H9 (cell line): Measurements from ENCODE around the gene PTPRR. TPM values are rescaled to one million over a fixed set of nuclear protein-coding genes. Genes with fewer than 3 reads are reported as not detected.

ENCODE experiments used
- DNase-seq: peaks from one replicate; pipeline ENCODE4 v3.0.0-alpha.2; 2017
- H2AFZ ChIP-seq: one replicate; pipeline ENCODE4 v1.6.1; 2013; ENCODE audit warnings: mild to moderate bottlenecking, low read length, control low read depth, moderate library complexity
- H2AK5ac ChIP-seq: 2 replicates; pipeline ENCODE4 v1.6.1; 2013; ENCODE audit warnings: low read length, control low read depth, mixed read lengths; ENCODE audit not compliant: insufficient read length
- H2BK120ac ChIP-seq: one replicate; pipeline ENCODE4 v1.6.1; 2013; ENCODE audit warnings: low read depth, mild to moderate bottlenecking, low read length, control low read depth, inconsistent platforms; ENCODE audit not compliant: poor library complexity, severe bottlenecking
- H2BK12ac ChIP-seq: 2 replicates; pipeline ENCODE4 v1.6.1; 2013; ENCODE audit warnings: low read length, control low read depth, mixed read lengths, low read depth; ENCODE audit not compliant: insufficient read length
- H2BK15ac ChIP-seq: 2 replicates; pipeline ENCODE4 v1.6.1; 2013; ENCODE audit warnings: low read depth, low read length, control low read depth
- H2BK20ac ChIP-seq: one replicate; pipeline ENCODE4 v1.6.1; 2013; ENCODE audit warnings: low read depth, mild to moderate bottlenecking, low read length, control low read depth, inconsistent platforms; ENCODE audit not compliant: poor library complexity, severe bottlenecking
- H2BK5ac ChIP-seq: 2 replicates; pipeline ENCODE4 v1.6.1; 2013; ENCODE audit warnings: low read length, control low read depth, mixed read lengths; ENCODE audit not compliant: insufficient read length
- H3K14ac ChIP-seq: 2 replicates; pipeline ENCODE4 v1.6.1; 2013; ENCODE audit warnings: low read length, control low read depth; ENCODE audit not compliant: insufficient read depth
- H3K18ac ChIP-seq: 2 replicates; pipeline ENCODE4 v1.6.1; 2013; ENCODE audit warnings: low read depth, mild to moderate bottlenecking, mixed read lengths, low read length, control low read depth; ENCODE audit not compliant: insufficient read length
- H3K23ac ChIP-seq: 2 replicates; pipeline ENCODE4 v1.6.1; 2013; ENCODE audit warnings: low read length, control low read depth, mixed read lengths, low read depth; ENCODE audit not compliant: insufficient read length
- H3K23me2 ChIP-seq: 2 replicates; pipeline ENCODE4 v1.6.1; 2013; ENCODE audit warnings: low read depth, mild to moderate bottlenecking, mixed read lengths, low read length, control low read depth; ENCODE audit not compliant: insufficient read length, poor library complexity, severe bottlenecking
- H3K27ac ChIP-seq: 2 replicates; pipeline ENCODE4 v1.5.1; 2013; ENCODE audit warnings: low read length, control low read depth, mixed read lengths, low read depth; ENCODE audit not compliant: insufficient read length
- H3K27me3 ChIP-seq: 2 replicates; pipeline ENCODE4 v1.6.1; 2013; ENCODE audit warnings: low read length, control low read depth, inconsistent platforms; ENCODE audit not compliant: insufficient read depth
- H3K4ac ChIP-seq: 2 replicates; pipeline ENCODE4 v1.6.1; 2013; ENCODE audit warnings: low read depth, mild to moderate bottlenecking, control low read depth, inconsistent platforms, low read length, moderate library complexity
- H3K4me1 ChIP-seq: 2 replicates; pipeline ENCODE4 v1.6.1; 2013; ENCODE audit warnings: low read length, control low read depth, inconsistent platforms; ENCODE audit not compliant: insufficient read depth
- H3K4me2 ChIP-seq: 2 replicates; pipeline ENCODE4 v1.6.1; 2013; ENCODE audit warnings: low read length, control low read depth, mixed read lengths; ENCODE audit not compliant: insufficient read length, insufficient read depth
- H3K56ac ChIP-seq: 2 replicates; pipeline ENCODE4 v1.6.1; 2013; ENCODE audit warnings: low read depth, mild to moderate bottlenecking, mixed read lengths, low read length, control low read depth; ENCODE audit not compliant: insufficient read length
- H3K79me1 ChIP-seq: 2 replicates; pipeline ENCODE4 v1.6.1; 2013; ENCODE audit warnings: low read depth, mild to moderate bottlenecking, moderate library complexity, low read length, control low read depth, inconsistent platforms; ENCODE audit not compliant: insufficient read depth, poor library complexity, severe bottlenecking
- H3K79me2 ChIP-seq: 2 replicates; pipeline ENCODE4 v1.6.1; 2013; ENCODE audit warnings: low read length, control low read depth, inconsistent platforms; ENCODE audit not compliant: insufficient read depth
- H3K9ac ChIP-seq: 2 replicates; pipeline ENCODE4 v1.6.1; 2013; ENCODE audit warnings: low read length, control low read depth, mixed read lengths; ENCODE audit not compliant: insufficient read length; ENCODE audit errors: extremely low read depth
- H3K9me3 ChIP-seq: one replicate; pipeline ENCODE4 v1.6.1; 2013; ENCODE audit warnings: low read depth, low read length, inconsistent platforms; ENCODE audit not compliant: control insufficient read depth
- H3T11ph ChIP-seq: one replicate; pipeline ENCODE4 v1.6.1; 2013; ENCODE audit warnings: mild to moderate bottlenecking, low read length, control low read depth, inconsistent platforms
- H4K20me1 ChIP-seq: one replicate; pipeline ENCODE4 v1.6.1; 2013; ENCODE audit not compliant: control insufficient read depth, insufficient read length, insufficient read depth
- H4K5ac ChIP-seq: 2 replicates; pipeline ENCODE4 v1.6.1; 2013; ENCODE audit warnings: low read depth, mild to moderate bottlenecking, mixed read lengths, low read length, control low read depth; ENCODE audit not compliant: insufficient read length
- H4K8ac ChIP-seq: replicated peaks from 2 replicates; pipeline ENCODE4 v1.6.1; 2013; ENCODE audit warnings: low read length, control low read depth, mixed read lengths, low read depth; ENCODE audit not compliant: insufficient read length
- H4K91ac ChIP-seq: 2 replicates; pipeline ENCODE4 v1.6.1; 2013; ENCODE audit warnings: low read depth, mild to moderate bottlenecking, moderate library complexity, mixed read lengths, low read length, control low read depth; ENCODE audit not compliant: insufficient read length
- H3K27ac Mint-ChIP-seq, 3 experiments: 2 replicates in 2 of 3; 3 replicates in 1 of 3; pipeline ENCODE4 v1.8.0; 2020 to 2021; ENCODE audit warnings: mixed read lengths in 3 of 3, mild to moderate bottlenecking in 1 of 3, moderate library complexity in 1 of 3
- H3K27me3 Mint-ChIP-seq: 2 replicates; pipeline ENCODE4 v1.8.0; 2021; ENCODE audit warnings: low read depth, mild to moderate bottlenecking, moderate library complexity, mixed read lengths
- H3K36me3 Mint-ChIP-seq, 3 experiments: 2 replicates in 2 of 3; 3 replicates in 1 of 3; pipeline ENCODE4 v1.8.0; 2020 to 2021; ENCODE audit warnings: low read depth in 3 of 3, mixed read lengths in 3 of 3; ENCODE audit not compliant: insufficient read depth in 1 of 3
- H3K4me1 Mint-ChIP-seq, 2 experiments: 2 replicates each; pipeline ENCODE4 v1.8.0; 2020; ENCODE audit warnings: mixed read lengths in 2 of 2
- H3K4me3 Mint-ChIP-seq, 2 experiments: 2 replicates in 1 of 2; 3 replicates in 1 of 2; pipeline ENCODE4 v1.8.0; 2020 to 2021; ENCODE audit warnings: mild to moderate bottlenecking in 2 of 2, mixed read lengths in 2 of 2, moderate library complexity in 1 of 2
- H3K9me3 Mint-ChIP-seq, 2 experiments: 2 replicates in 1 of 2; 3 replicates in 1 of 2; pipeline ENCODE4 v1.8.0; 2020; ENCODE audit warnings: mild to moderate bottlenecking in 2 of 2, mixed read lengths in 2 of 2, moderate library complexity in 1 of 2
- CTCF ChIP-seq: fragments of 200-600 bp; sonication (generic); conservative IDR thresholded peaks from 3 replicates; pipeline ENCODE4 v1.8.0; 2021; ENCODE audit warnings: antibody characterized with exemption, mild to moderate bottlenecking
- WGBS: extraction: QIAGEN DNeasy Blood & Tissue Kit; methylation state at CpG from one replicate; pipeline ENCODE4 v1.1.7; 2013; ENCODE audit warnings: missing lambda C conversion rate, low lambda C conversion rate, mixed read lengths; ENCODE audit not compliant: insufficient read length; ENCODE audit errors: extremely low coverage; 5-methylcytosine and 5-hydroxymethylcytosine counted together
- total RNA-seq: library from RNA; stranded (reverse); gene quantifications from 2 replicates; pipeline ENCODE4 v1.2.1, GENCODE V29; 2021

Gene PTPRR
- total RNA-seq, 1 experiment from 2014 or later, result 0.22 TPM

DNA sequence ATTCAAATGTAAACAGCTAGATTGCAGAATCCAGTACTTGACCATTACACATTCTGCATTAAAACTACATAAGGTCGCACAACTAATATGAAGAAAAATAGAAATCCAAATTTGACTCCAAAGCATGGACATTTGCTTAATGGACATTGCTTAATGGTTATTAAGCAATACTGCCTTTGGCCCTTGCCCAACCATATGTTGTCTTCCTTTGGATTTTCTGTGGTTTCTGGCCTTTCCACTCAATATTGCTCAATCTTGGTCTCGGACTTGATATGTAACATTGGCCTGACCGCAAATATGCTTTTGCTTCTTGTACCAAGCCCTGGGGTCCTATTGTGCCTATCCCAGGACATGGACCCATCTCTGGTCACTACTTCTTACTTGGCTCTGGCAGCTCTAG lies 67.2 kb downstream of the PTPRR start:
- Mint-ChIP-seq H3K27ac (no peak overlapping the region), H3K36me3 (no peaks in the 10 kb centered on the region), H3K4me3 (no peak overlapping the region), H3K9me3 (no peaks in the 10 kb centered on the region), H3K4me1 (peaks cover 11 to 13% of the 10 kb centered on the region in 2 experiments), H3K27me3 (no peaks in the 10 kb centered on the region)
- H3K4me1 ChIP-seq, result peaks cover 2% of the 10 kb centered on the region; the same call in 1 of the 2 replicates
- no peak overlapping the region for H4K8ac ChIP-seq
- no peaks in the 10 kb centered on the region for H3K79me2 ChIP-seq
- no peak overlapping the region for H3K27ac ChIP-seq
- no peak overlapping the region for H2BK120ac ChIP-seq
- WGBS, result no CpG with 5 or more reads among the region's 3 CpGs
- no peak overlapping the region for H3K4me2 ChIP-seq
- H2BK12ac ChIP-seq, result no peak overlapping the region
- H4K20me1 ChIP-seq, result no peaks in the 10 kb centered on the region
- no peak overlapping the region for H3K14ac ChIP-seq
- no peak overlapping the region for H4K5ac ChIP-seq
- no peak overlapping the region for H2BK15ac ChIP-seq
- H3K79me1 ChIP-seq, result no peaks in the 10 kb centered on the region
- no peak overlapping the region for H2BK5ac ChIP-seq
- no peak overlapping the region for H4K91ac ChIP-seq
- no peak overlapping the region for H2BK20ac ChIP-seq
- no peak overlapping the region for H3K18ac ChIP-seq
- no peaks in the 10 kb centered on the region for H3K9me3 ChIP-seq
- H2AFZ ChIP-seq, result no peak overlapping the region
- peaks cover 2% of the 10 kb centered on the region; the same call in 1 of the 2 replicates for H3K27me3 ChIP-seq
- H3K4ac ChIP-seq, result no peak overlapping the region
- H3K23me2 ChIP-seq, result no peaks in the 10 kb centered on the region
- no peak for TF ChIP-seq CTCF
- no peak overlapping the region for H3K9ac ChIP-seq
- no peak overlapping the region for H3K56ac ChIP-seq
- no peak overlapping the region for H3T11ph ChIP-seq
- no peak overlapping the region for H2AK5ac ChIP-seq
- H3K23ac ChIP-seq, result no peak overlapping the region
- no peak for DNase-seq
